ENCODE measurements around the gene THRB. TPM values are rescaled to one million over a fixed set of nuclear protein-coding genes. Genes with fewer than 3 reads are reported as not detected.

The THRB gene
- total RNA-seq, 1 experiment from 2014 or later: 5.8 TPM

DNA sequence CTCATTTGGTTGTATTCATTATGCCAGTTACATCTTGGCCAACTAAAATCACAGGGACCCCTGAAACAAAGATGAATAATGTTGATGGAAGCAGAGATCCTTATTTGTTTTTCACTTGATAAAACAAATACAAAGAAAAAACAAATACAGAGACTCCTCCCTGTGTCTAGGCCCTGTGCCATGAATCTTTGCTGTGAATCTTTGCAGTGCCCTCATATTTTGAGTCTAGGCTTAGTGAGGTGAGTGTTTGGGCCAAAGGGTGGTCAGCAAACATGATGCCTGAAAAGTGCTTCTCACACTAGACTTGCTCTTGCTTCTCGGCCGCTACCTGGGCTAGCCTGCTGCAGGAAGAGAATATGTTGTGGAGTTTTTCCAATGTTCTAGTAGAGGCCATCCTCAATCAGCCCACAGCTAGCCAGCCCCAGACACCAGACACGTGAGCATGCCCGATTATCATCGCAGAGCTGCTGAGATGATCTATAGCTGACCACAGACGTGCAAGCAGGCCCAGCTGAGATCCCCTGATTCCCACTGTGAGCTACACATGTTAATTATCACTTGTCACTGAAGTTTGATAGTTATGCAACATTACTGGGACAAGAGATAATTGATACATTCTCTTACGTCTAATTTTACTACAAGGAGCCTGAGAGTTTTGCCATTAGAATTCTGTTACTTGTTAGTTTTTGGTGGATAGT is 191.4 kb downstream of the THRB start:
- Mint-ChIP-seq H3K27me3 (ENCODE audit: low read depth) (no peaks in the 10 kb centered on the region), H3K4me1 (peaks cover 18% of the 10 kb centered on the region), H3K27ac (peak overlapping the region; percentile 35; the same call in 1 of the 2 replicates), H3K9me3 (no peaks in the 10 kb centered on the region), H3K36me3 (no peaks in the 10 kb centered on the region), H3K4me3 (no peak overlapping the region)
- ChIA-PET CTCF (no interaction called here), POLR2A (no interaction called here)
- no peak for ATAC-seq
- TF ChIP-seq, protein P1, sequence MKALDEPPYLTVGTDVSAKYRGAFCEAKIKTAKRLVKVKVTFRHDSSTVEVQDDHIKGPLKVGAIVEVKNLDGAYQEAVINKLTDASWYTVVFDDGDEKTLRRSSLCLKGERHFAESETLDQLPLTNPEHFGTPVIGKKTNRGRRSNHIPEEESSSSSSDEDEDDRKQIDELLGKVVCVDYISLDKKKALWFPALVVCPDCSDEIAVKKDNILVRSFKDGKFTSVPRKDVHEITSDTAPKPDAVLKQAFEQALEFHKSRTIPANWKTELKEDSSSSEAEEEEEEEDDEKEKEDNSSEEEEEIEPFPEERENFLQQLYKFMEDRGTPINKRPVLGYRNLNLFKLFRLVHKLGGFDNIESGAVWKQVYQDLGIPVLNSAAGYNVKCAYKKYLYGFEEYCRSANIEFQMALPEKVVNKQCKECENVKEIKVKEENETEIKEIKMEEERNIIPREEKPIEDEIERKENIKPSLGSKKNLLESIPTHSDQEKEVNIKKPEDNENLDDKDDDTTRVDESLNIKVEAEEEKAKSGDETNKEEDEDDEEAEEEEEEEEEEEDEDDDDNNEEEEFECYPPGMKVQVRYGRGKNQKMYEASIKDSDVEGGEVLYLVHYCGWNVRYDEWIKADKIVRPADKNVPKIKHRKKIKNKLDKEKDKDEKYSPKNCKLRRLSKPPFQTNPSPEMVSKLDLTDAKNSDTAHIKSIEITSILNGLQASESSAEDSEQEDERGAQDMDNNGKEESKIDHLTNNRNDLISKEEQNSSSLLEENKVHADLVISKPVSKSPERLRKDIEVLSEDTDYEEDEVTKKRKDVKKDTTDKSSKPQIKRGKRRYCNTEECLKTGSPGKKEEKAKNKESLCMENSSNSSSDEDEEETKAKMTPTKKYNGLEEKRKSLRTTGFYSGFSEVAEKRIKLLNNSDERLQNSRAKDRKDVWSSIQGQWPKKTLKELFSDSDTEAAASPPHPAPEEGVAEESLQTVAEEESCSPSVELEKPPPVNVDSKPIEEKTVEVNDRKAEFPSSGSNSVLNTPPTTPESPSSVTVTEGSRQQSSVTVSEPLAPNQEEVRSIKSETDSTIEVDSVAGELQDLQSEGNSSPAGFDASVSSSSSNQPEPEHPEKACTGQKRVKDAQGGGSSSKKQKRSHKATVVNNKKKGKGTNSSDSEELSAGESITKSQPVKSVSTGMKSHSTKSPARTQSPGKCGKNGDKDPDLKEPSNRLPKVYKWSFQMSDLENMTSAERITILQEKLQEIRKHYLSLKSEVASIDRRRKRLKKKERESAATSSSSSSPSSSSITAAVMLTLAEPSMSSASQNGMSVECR (CRISPR knock-in tag; IDR thresholded peaks at IDR 0.05; ENCODE audit: borderline replicate concordance): no peak
- TF ChIP-seq, protein P2, sequence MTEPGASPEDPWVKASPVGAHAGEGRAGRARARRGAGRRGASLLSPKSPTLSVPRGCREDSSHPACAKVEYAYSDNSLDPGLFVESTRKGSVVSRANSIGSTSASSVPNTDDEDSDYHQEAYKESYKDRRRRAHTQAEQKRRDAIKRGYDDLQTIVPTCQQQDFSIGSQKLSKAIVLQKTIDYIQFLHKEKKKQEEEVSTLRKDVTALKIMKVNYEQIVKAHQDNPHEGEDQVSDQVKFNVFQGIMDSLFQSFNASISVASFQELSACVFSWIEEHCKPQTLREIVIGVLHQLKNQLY (CRISPR knock-in tag; IDR thresholded peaks at IDR 0.05): no peak
- no peak for TF ChIP-seq ATF1 (CRISPR knock-in tag; IDR thresholded peaks at IDR 0.05)
- DNase-seq (ENCODE audit: low spot score): no peak

DNA sequence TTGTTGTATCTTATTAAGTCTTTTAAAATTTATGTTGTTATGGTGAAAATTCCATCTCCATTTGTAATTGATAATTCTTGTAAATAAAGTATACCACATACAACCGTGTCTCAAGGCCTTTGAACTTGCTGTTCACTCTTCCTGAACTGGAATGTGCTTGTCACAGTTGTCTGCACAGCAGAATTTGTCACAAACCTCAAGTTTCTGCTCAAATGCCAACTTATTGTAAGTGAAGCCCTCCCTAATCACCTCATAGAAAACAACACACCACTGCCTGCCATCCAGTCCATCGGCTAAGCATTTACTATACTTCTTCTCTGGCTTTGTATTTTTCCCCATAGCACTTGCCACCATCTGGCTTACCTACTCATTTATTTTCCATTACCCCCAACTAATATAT is 192.3 kb downstream of the THRB start:
- ATAC-seq (no peak), DNase-seq (ENCODE audit: low spot score) (no peak)
- POLR2A ChIA-PET: no interaction called here
- CTCF ChIA-PET: no interaction called here
- Mint-ChIP-seq H3K27ac (no peak overlapping the region), H3K4me1 (peaks cover 19% of the 10 kb centered on the region), H3K9me3 (no peaks in the 10 kb centered on the region), H3K36me3 (no peaks in the 10 kb centered on the region), H3K27me3 (ENCODE audit: low read depth) (no peaks in the 10 kb centered on the region), H3K4me3 (no peak overlapping the region)
- no peak for TF ChIP-seq SMAD3 (CRISPR knock-in tag; IDR thresholded peaks at IDR 0.05; ENCODE audit: borderline replicate concordance)
- no peak for TF ChIP-seq TEAD4 (CRISPR knock-in tag; IDR thresholded peaks at IDR 0.05)
- TF ChIP-seq ZNF671 (CRISPR knock-in tag; IDR thresholded peaks at IDR 0.05): no peak
- TF ChIP-seq, protein P3, sequence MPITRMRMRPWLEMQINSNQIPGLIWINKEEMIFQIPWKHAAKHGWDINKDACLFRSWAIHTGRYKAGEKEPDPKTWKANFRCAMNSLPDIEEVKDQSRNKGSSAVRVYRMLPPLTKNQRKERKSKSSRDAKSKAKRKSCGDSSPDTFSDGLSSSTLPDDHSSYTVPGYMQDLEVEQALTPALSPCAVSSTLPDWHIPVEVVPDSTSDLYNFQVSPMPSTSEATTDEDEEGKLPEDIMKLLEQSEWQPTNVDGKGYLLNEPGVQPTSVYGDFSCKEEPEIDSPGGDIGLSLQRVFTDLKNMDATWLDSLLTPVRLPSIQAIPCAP (CRISPR knock-in tag; IDR thresholded peaks at IDR 0.05): no peak
- TF ChIP-seq ZNF219 (CRISPR knock-in tag; IDR thresholded peaks at IDR 0.05; ENCODE audit: borderline replicate concordance): no peak
- no peak for TF ChIP-seq CBFB (CRISPR knock-in tag; IDR thresholded peaks at IDR 0.05; ENCODE audit: low read depth)
- TF ChIP-seq, protein P4, sequence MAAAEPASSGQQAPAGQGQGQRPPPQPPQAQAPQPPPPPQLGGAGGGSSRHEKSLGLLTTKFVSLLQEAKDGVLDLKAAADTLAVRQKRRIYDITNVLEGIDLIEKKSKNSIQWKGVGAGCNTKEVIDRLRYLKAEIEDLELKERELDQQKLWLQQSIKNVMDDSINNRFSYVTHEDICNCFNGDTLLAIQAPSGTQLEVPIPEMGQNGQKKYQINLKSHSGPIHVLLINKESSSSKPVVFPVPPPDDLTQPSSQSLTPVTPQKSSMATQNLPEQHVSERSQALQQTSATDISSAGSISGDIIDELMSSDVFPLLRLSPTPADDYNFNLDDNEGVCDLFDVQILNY (CRISPR knock-in tag; IDR thresholded peaks at IDR 0.05): no peak

DNA sequence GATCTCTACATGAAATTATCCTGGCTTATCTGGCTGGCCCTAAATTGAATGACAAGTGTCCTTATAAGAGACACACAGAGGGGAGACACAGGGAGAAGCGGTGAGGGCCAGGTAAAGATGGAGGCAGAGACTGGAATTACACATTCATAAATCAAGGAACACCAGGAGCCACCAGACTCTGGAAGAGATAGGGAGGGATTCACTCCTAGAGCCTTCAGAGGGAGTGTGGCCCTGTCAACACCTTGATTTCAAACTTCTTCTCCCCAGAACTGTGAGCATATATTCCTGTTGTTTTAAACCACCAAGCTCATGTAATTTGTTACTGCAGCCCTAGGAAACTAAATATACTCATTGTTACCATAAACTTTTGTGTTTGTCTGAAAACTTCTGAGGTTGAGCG is 193.7 kb downstream of the THRB start:
- ChIA-PET CTCF (no interaction called here), POLR2A (no interaction called here)
- TF ChIP-seq NR2C2 (CRISPR knock-in tag; IDR thresholded peaks at IDR 0.05) (no peak), ZNF396 (CRISPR knock-in tag; IDR thresholded peaks at IDR 0.05; ENCODE audit: borderline replicate concordance) (no peak), ESRRA (CRISPR knock-in tag; IDR thresholded peaks at IDR 0.05; ENCODE audit: borderline replicate concordance) (no peak), MYBL2 (CRISPR knock-in tag; IDR thresholded peaks at IDR 0.05) (no peak), PRRX2 (CRISPR knock-in tag; IDR thresholded peaks at IDR 0.05) (no peak)
- TF ChIP-seq, protein P5, sequence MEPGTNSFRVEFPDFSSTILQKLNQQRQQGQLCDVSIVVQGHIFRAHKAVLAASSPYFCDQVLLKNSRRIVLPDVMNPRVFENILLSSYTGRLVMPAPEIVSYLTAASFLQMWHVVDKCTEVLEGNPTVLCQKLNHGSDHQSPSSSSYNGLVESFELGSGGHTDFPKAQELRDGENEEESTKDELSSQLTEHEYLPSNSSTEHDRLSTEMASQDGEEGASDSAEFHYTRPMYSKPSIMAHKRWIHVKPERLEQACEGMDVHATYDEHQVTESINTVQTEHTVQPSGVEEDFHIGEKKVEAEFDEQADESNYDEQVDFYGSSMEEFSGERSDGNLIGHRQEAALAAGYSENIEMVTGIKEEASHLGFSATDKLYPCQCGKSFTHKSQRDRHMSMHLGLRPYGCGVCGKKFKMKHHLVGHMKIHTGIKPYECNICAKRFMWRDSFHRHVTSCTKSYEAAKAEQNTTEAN (CRISPR knock-in tag; IDR thresholded peaks at IDR 0.05): no peak
- Mint-ChIP-seq H3K4me1 (peaks cover 26% of the 10 kb centered on the region), H3K27ac (no peak overlapping the region), H3K27me3 (ENCODE audit: low read depth) (no peaks in the 10 kb centered on the region), H3K4me3 (no peak overlapping the region), H3K9me3 (no peaks in the 10 kb centered on the region), H3K36me3 (no peaks in the 10 kb centered on the region)
- DNase-seq (ENCODE audit: low spot score): no peak
- no peak for ATAC-seq
